Activated CD8-positive, alpha-beta memory T cell treated with anti-CD3 and anti-CD28 coated beads for 48 hours (primary cell): ENCODE data around the gene BCOR.

Experiments
- DNase-seq, 3 experiments: peaks; one replicate each; pipeline ENCODE4 v3.0.0-alpha.2; 2020; ENCODE audit warnings: low read depth in 2 of 3, low spot score in 2 of 3

BCOR gene

GRCh38 chrX:40086569-40087335 is 11.0 kb downstream of the BCOR start:
- no peak for DNase-seq

- no peak for DNase-seq
Observed at GRCh38 chrX:40085714-40086113, 12.0 kb downstream of the BCOR start.

- no peak for DNase-seq
Observed at GRCh38 chrX:40085102-40085551, 12.6 kb downstream of the BCOR start.

- no peak for DNase-seq
Observed at GRCh38 chrX:40084471-40085101, 13.2 kb downstream of the BCOR start.

- DNase-seq = no peak
Observed at GRCh38 chrX:40083979-40084359, 13.8 kb downstream of the BCOR start.

- no peak for DNase-seq
Observed at GRCh38 chrX:40083120-40083978, 14.4 kb downstream of the BCOR start.

- no peak for DNase-seq
Observed at GRCh38 chrX:40082447-40083119, 15.2 kb downstream of the BCOR start.

GRCh38 chrX:40081679-40082068 is 16.1 kb downstream of the BCOR start:
- DNase-seq = no peak

- no peak for DNase-seq
Observed at GRCh38 chrX:40080894-40081678, 16.7 kb downstream of the BCOR start.

- no peak for DNase-seq
Observed at GRCh38 chrX:40079572-40079971, 18.2 kb downstream of the BCOR start.

GRCh38 chrX:40078489-40079227 is 19.1 kb downstream of the BCOR start:
- DNase-seq = no peak

GRCh38 chrX:40077906-40078305 is 19.9 kb downstream of the BCOR start:
- no peak for DNase-seq

GRCh38 chrX:40076750-40077575 is 20.8 kb downstream of the BCOR start:
- DNase-seq = no peak

- DNase-seq = no peak
Observed at GRCh38 chrX:40074959-40075332, 22.8 kb downstream of the BCOR start.

GRCh38 chrX:40074080-40074958 is 23.4 kb downstream of the BCOR start:
- DNase-seq = no peak

GRCh38 chrX:40073439-40074054 is 24.2 kb downstream of the BCOR start:
- no peak for DNase-seq

- no peak for DNase-seq
Observed at GRCh38 chrX:40072246-40072645, 25.5 kb downstream of the BCOR start.

GRCh38 chrX:40068048-40068447 is 29.7 kb downstream of the BCOR start:
- no peak for DNase-seq
